ENCODE measurements around the gene GMDS.

GMDS gene

GRCh38 chr6:1923449-1923848 lies 322.0 kb downstream of the GMDS start:
- TF ChIP-seq CTCF (IDR thresholded peaks at IDR 0.05; ENCODE audit: low read depth, low read length) = no peak
- DNase-seq (ENCODE audit: extremely low read depth, low read depth) = no peak

- no peak for DNase-seq (ENCODE audit: extremely low read depth, low read depth)
- no peak for TF ChIP-seq CTCF (IDR thresholded peaks at IDR 0.05; ENCODE audit: low read depth, low read length)
These were observed 327.6 kb downstream of the GMDS start for GRCh38 chr6:1917626-1918371.

GRCh38 chr6:1916334-1917070 lies 328.9 kb downstream of the GMDS start:
- no peak for TF ChIP-seq CTCF (IDR thresholded peaks at IDR 0.05; ENCODE audit: low read depth, low read length)
- peak; percentile 60 for DNase-seq (ENCODE audit: extremely low read depth, low read depth)

- TF ChIP-seq CTCF (IDR thresholded peaks at IDR 0.05; ENCODE audit: low read depth, low read length) = no peak
- no peak for DNase-seq (ENCODE audit: extremely low read depth, low read depth)
These were observed 330.2 kb downstream of the GMDS start for GRCh38 chr6:1915226-1915625.

GRCh38 chr6:1913577-1913976 lies 331.8 kb downstream of the GMDS start:
- no peak for TF ChIP-seq CTCF (IDR thresholded peaks at IDR 0.05; ENCODE audit: low read depth, low read length)
- no peak for DNase-seq (ENCODE audit: extremely low read depth, low read depth)

- no peak for TF ChIP-seq CTCF (IDR thresholded peaks at IDR 0.05; ENCODE audit: low read depth, low read length)
- no peak for DNase-seq (ENCODE audit: extremely low read depth, low read depth)
These were observed 332.7 kb downstream of the GMDS start for GRCh38 chr6:1912731-1913130.

GRCh38 chr6:1911474-1911873 lies 333.9 kb downstream of the GMDS start:
- no peak for DNase-seq (ENCODE audit: extremely low read depth, low read depth)
- TF ChIP-seq CTCF (IDR thresholded peaks at IDR 0.05; ENCODE audit: low read depth, low read length) = no peak

Measured in AG09319 (cell line).